GM10847 (cell line): Measurements from ENCODE around the gene CNGB1.
A peak's percentile ranks its signal among the peaks of the same experiment; 100 is the strongest.

Experiments
- POLR2A ChIP-seq: IDR thresholded peaks from 2 replicates; pipeline ENCODE4 v1.6.1; 2011; ENCODE audit not compliant: insufficient read length; ENCODE audit errors: extremely low read depth

Gene CNGB1

GRCh38 chr16:57970970-57971369, at the start of gene CNGB1:
TSS of gene CNGB1 (minus strand) at chr16:57971128. CDS start at chr16:57967286, 3,842 bp downstream.
- TF ChIP-seq POLR2A, result no peak

DNA sequence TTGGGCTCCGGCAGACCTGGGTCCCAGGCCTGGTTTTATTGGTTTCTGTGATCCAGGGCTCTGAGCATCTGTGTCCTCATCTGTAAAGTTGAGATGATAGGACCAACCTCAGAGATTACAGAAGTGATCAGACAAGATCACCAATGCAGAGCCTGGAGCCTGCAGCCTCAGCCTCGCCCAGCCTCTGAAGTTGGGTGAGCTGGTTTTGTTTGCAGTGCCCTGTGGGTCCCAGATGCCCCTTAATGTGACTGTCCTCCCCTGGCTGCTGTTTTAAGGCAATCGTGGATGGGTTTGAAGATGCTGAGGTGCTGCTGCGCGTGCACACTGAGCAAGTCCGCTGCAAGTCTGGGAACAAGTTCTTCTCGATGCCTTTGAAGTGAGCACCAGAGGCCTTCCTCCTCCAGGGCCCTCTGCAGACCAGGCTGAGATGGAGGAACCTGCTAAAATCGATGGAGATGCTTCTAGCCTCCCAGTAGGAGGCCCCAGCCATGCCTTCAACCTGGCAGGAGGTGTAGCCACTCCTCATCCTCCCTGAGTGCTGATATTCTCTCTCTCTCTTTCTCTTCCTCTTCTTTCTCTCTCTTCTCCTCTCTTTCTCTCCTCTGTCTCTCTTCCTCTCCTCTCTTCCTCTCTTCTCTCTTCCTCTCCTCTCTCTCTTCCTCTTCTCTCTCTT, 49.1 kb upstream of the CNGB1 start:
- TF ChIP-seq POLR2A, result no peak

GRCh38 chr16:58018803-58019202, 47.9 kb upstream of the CNGB1 start:
- TF ChIP-seq POLR2A, result no peak

DNA sequence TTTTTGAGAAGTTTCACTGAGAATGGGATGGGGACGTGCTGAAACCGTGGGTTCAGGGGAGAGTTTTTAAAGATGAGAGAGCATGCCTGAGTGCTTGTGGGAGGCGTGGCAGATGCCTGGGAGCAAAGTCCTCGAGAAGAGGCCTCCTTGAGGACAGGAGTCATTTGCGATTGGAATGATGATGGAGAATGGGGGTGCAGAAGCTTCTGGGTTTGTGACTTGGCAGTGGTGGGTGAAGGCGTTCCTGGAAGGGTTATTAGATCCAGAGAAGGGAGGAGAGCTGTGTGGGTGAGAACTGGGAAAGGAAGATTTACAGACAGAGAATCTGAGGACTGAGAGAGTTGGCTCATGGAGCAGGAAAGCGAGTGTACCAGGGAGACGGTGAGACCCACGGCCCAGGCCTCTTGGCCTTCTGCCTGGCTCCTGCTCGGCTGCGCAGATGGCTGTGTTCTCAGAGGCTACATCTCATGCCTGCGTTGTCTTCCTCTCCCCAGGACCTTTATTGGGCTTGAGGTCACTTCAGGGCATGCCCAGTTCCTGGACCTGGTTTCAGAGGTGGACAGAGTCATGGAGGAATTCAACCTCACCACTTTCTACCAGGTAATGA, 46.0 kb upstream of the CNGB1 start:
- no peak for TF ChIP-seq POLR2A

DNA sequence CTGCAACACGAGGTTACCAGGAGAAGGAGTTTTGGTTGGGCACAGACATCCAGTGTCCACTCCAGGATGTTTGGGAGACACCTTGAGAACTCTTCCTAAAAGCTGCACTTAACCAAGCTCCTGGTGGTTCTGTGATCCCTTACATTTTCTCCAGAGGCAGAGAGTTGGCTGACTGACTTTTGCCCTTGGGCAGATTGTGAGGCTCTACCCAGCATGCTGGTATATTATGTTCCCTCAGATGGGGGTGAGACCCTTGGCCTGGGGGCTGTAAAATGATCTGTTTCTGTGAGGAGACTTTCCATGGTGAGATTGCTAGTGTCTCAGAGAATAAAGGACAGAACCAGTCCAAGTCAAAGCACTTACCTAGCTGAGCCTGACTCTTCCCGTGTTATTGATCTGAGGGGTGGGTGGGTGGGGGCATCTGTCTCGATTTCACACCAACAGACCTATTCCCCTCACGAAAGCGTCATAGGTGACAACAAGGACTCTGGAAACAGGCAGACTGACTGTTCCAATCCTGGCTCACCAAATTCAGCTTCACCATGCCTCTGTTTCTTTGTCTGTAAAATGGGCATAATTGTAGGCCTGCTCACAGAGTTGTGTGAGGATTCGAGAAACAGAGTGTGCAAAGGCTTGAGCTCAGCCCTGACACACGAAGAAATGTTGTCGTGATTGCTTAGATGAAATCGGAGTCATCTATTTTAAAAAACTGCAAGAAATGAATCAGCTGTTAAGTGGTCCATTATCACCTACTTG, 42.5 kb upstream of the CNGB1 start:
- TF ChIP-seq POLR2A, result no peak

DNA sequence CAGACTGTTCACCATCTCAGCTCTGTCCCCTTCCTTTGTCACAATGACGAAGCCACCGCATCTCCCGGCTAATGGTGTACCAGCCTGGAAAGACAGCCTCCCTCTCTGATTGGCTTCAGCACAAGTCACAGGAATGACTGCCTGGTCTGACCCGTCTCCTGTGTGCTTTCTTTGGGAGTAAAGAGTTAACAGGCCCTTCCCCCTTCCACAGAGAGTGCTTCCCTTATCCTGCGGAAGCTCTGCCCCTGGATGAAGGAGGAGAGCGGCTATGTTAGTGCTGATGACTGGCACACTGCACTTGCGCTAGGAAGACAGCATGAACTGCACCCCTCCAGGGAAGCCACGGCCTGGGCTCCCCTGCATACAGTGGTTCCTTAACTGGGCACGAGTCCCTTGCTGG, 41.6 kb upstream of the CNGB1 start:
- TF ChIP-seq POLR2A, result no peak

GRCh38 chr16:58011652-58012051, 40.7 kb upstream of the CNGB1 start:
- TF ChIP-seq POLR2A, result no peak

DNA sequence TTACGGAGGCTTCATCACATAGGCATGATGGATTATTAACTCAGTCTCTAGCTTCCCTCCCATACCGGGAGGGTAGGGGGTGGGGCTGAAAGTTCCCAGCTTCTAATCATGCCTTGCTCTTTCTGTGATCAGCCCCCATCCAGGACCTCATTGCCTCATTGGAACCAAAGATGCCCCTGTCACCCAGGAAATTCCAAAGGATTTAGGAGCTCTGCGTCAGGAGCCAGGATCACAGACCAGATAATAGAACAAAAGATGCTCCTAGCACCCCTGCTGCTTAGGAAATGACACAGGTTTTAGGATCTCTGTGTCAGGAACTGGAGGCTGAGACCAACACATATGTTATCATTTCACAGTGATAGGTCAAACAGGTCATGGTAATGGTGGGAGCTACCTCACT, 40.0 kb upstream of the CNGB1 start:
- TF ChIP-seq POLR2A, result no peak

DNA sequence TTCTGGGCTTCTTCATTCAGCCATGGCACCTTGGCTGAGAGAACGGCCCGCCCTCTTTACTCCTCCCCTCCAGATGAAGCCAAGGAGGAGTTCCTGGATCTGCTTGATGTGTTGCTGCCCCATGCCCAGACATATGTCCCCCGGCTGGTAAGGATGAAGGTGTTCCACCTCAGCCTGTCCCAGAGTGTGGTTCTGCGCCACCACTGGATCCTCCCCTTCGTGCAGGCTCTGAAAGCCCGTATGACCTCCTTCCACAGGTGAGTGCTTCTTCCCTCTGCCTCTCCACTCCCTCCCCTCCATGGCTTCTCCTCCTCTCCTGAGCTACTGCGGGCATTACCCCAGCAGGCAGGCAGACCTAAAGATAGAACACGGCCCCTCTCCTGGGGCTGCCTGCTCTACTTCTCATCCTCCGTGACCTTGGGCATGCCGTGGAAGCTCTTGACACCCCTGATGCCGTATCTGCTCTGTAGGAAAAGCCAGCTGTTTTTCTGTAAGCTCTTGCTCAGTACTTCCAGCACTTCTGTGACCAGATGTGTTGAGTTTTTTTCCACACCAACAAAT, 39.0 kb upstream of the CNGB1 start:
- no peak for TF ChIP-seq POLR2A

DNA sequence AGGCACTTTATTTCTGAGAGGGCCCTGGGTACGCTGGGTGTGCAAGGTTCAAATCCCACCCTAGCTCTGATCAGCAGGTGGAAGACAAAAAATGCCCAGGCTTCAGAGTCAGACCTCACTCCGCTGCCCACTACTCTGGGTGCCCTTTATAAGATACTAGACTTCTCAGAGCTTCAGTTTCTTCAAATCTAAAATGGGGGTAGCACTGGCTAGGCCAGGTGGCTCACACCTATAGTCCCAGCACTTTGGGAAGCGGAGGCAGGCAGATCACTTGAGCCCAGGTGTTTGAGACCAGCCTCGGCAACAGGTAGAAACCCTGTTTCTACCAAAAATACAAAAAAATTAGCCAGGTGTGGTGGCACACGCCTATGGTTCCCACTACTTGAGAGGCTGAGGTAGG, 32.0 kb upstream of the CNGB1 start:
- no peak for TF ChIP-seq POLR2A

DNA sequence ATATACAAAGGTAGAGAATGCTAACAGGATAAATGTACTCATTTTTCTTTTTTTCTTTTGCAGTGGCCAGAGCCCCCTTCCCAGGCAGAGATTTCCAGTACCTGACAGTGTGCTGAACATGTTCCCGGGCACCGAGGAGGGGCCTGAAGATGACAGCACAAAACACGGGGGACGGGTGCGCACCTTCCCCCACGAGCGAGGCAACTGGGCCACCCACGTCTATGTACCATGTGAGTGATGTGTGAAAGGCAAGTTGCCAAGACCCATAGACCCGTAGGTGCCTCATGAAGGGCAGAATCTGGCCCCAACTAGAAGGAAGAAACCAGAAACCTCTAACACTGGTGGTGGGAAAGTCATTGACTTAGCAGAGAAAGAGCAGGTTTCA, 31.5 kb upstream of the CNGB1 start:
- no peak for TF ChIP-seq POLR2A

DNA sequence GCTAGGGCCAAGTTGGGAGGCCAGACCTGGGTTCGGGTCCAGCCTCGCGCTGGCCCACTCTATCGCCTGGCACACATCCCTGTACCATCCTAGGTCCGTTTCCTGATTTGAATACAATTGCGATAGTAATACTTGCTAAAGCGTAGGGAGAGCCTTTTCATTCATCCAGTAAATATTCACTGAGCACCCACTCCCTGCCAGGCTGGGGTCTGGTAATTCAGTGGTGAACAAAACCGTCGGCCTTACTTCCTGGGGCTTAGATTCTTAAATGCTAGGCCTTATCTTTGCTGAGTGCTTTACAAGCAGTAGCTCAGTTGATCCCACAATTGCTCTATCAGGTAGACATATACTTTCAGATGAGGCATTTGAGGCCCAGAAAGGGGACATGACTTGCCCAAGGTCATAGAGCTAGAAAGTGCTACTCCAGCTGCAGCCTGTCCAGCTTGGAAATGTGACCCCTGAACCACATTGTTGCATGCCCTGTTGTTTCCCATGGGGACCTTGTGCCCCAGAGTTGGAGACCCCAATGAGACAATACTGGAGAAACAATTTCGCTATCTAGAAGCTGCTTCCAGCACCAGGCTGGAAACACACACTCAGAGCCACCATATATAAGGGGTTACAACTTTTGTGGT, 31.0 kb upstream of the CNGB1 start:
- TF ChIP-seq POLR2A, result no peak

DNA sequence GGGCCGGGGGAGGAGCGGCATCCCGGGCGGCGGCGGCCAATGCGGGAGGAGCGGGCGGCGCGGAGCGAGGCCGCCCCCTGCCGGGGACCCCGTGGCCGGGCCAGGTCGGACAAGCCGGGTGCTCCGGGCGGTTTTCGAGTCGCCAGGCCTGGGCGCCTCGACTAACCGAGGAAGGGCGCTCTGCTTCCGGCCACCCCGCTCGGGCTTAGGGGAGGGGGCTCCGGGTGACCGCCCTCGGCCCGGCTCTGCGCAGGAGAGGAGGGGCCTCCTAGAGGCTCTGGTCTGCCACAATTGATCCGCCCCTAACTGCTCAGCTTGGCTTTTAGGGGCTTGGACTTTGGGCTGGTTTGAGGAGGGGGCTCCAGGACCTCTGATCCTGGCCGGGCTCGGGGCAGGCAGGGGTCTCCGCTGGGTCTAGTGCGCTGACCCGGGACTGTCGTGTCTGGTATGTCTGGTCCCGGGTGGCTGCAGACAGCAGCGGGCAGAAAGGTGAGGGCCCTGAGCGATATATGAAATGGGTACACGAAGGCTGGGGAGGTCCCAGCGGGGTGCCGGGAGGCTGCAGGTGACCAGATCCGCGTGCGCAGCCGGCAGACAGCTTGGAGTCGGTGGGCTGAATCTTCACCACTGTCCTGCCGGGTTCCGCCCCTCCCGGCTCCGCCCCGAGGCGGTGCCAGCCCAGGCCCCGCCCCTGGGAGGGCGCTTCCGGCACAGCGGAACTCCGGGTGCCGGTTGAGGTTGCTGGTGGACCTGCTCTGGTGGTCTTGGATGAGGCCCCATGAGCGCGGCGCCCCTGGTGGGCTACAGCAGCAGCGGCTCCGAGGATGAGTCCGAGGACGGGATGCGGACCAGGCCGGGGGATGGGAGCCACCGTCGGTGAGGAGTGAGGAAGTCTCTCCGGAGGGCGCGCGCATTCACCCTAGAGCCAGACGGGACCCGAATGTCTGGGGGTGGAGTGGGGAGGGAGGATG, 30.1 kb upstream of the CNGB1 start, which contains the start of gene USB1:
Gene USB1 (plus strand): TSS at position 702 of the 971 bp plus-strand sequence. CDS start 77 bp downstream, at position 779.
- TF ChIP-seq POLR2A, result peak; percentile 79

GRCh38 chr16:57999971-58000705, 29.2 kb upstream of the CNGB1 start, which contains the start of gene ZNF319:
TSS of gene ZNF319 (minus strand) at chr16:58000672. CDS start at chr16:57998265, 2,407 bp downstream.
- no peak for TF ChIP-seq POLR2A
